Globus pallidus (tissue), 1 donor: ENCODE data around the gene NME5.
A peak's percentile ranks its signal among the peaks of the same experiment; 100 is the strongest.
"Not testable (repeated sequence)": the region's sequence is repeated elsewhere in the genome, so short reads cannot be mapped to it uniquely, and the experiment has no call there.

Experiments
- DNase-seq: peaks from one replicate; pipeline ENCODE4 v3.0.0-alpha.2; 2015; ENCODE audit warnings: low spot score

Gene NME5, protein sequence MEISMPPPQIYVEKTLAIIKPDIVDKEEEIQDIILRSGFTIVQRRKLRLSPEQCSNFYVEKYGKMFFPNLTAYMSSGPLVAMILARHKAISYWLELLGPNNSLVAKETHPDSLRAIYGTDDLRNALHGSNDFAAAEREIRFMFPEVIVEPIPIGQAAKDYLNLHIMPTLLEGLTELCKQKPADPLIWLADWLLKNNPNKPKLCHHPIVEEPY

DNA sequence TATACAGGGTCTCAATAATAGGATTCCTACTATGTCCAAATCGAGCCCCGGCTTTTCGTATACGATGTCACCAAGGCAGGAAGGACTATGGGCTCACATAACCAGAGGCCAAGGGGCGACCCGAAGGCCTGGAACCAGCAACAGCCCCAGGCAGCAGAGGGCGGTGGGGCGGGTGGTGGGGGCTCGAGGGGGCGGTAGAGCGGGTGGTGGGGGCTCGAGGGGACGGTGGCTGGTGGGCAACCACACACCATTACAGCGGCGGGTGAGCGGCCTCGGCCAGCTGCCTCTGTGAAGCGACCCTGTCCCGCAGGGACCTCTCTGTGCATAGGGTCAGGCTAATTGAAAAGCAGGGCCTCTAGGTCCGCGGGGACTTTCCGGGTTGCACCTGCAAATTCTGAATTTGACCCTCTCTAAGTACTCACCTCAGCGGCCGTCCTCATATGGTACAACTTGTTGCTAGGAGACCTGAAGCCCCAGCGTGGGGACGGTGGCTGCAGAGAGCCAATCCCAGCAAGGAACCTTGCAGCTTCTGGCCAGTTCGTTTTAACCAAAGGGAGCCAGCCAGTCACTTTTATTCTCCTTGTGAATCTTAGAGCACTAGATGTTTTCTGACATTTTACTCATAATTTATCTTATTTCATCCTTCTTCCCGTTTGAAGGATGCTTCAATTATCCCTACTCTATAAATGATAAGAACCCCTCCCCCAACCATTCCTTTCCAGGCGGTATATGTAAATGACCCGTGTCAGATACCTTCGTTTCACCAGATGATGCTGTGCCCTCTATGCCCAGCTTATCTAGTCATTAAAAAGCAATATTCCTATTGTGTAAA is at the start of gene NME5:
TSS of gene NME5 (minus strand) at position 480 of the 832 bp plus-strand sequence. CDS start 648 bp downstream, outside the sequence.
- peak; percentile 52 for DNase-seq

DNA sequence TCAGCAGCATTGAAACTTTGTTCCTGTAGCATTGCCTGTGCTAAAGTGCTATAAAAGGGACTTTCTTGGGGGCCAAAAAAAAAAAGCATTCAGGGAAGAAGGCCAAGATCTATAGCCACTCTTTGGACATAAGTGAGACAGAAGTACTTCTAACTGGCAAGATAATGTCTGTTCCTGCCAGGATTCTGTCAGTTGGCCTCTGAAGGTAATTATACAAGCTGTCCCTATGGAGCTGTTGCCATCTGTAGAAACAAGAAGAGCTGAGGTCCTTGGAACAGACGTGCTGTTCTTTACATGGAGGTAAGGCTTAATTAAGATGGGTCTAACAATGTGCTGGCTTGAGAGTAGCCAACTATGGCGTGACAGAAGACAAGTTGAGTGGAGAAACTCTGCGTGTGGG is 49.4 kb upstream of the NME5 start:
- DNase-seq: no peak

DNA sequence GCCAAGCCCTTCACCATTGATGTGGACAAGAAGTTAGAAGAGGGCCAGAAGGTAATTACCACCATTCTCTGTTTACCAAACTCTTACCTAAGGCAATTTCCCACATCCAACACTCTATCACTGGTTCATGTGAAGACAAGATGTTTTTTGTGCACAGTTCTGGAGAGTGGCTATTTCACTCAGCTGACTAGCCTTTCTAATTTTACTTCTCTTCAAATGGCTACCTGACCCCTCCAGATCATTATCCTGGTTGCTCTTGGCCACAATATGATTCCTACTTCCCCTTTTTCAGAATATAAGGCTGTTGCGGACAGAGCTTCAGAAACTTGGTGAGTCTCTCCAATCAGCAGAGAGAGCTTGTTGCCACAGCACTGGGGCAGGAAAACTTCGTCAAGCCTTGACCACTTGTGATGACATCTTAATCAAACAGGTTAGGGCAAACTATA is 46.8 kb upstream of the NME5 start:
- no peak for DNase-seq

DNA sequence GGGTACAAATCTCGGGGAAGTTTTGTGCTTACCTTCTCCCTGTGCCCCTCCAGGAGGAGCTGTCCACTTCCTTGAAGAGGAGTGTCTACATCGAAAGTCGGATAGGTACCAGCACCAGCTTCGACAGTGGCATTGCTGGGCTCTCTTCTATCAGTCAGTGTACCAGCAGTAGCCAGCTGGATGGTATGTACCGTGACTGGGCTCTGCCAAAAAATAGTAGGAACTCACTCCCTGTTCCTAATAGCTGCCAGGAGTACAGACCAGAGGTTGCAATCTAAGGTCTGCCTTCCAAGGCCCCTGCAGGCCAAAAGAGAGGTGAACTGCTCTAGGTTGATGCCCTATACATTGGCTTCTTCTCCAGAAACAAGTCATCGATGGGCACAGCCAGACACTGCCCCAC is 43.6 kb upstream of the NME5 start:
- DNase-seq: no peak

DNA sequence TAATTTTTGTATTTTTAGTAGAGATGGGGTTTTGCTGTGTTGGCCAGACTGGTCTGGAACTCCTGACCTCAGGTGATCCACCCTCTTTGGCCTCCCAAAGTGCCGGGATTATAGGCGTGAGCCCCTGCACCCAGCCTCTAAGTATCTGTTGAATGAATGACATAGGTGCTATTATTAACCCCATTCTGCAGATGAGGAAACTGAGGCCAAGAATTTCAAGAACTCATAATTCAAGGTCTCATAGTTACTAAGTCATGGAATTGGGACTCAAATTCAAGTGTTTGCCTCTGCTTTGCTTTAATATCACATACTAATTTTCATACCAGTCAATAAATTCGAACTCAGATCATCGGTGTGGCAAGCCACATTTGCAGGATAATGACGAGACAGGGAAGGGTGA is 41.6 kb upstream of the NME5 start:
- DNase-seq: no peak

DNA sequence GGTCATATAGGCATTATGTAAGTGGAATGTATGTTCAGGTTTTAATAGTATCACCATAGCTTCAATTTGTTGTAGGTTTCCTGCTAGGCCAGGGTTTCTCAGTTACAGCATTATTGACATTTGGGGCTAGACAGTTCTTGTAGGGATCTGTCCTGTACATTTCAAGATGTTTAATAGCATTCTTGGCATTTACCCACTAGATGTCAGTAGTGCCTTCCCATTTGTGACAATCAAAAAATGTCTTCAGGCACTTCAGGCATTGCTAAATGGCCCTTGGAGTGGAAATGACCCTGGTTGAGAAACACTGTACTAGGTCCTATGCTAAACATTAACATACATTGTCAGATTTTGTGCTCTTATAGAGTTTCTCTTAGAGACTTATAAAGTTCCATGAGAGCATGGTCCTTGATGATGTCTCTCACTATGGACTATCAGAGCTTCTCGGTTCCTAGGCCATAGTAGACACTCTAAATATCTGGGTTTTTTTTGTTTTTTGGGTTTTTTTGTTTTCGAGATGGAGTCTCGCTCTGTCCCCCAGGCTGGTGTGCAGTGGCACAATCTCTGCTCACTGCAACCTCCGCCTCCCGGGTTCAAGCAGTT is 41.1 kb upstream of the NME5 start:
- DNase-seq: no peak

DNA sequence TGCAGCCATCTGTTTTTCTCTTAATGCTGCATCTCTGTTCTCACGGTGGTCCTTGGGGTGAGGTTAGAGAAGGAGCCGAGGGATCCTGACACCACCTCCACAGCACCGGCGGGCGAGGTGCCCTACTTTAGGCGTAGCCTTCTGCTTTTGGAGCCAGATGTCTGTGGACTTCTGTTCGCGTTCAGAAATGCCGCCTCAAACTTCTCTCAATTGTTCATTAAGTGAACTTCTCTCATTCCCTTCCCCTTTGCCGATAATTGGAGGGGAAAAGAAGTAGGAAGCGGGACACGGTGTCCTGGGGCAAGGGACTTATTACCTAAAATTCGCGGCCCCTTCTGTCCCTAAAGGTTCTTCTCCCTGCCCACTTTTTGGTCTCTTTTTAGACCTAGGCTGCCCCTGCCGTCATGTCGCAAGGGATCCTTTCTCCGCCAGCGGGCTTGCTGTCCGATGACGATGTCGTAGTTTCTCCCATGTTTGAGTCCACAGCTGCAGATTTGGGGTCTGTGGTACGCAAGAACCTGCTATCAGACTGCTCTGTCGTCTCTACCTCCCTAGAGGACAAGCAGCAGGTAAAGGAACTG is 40.1 kb upstream of the NME5 start:
- DNase-seq: no peak

DNA sequence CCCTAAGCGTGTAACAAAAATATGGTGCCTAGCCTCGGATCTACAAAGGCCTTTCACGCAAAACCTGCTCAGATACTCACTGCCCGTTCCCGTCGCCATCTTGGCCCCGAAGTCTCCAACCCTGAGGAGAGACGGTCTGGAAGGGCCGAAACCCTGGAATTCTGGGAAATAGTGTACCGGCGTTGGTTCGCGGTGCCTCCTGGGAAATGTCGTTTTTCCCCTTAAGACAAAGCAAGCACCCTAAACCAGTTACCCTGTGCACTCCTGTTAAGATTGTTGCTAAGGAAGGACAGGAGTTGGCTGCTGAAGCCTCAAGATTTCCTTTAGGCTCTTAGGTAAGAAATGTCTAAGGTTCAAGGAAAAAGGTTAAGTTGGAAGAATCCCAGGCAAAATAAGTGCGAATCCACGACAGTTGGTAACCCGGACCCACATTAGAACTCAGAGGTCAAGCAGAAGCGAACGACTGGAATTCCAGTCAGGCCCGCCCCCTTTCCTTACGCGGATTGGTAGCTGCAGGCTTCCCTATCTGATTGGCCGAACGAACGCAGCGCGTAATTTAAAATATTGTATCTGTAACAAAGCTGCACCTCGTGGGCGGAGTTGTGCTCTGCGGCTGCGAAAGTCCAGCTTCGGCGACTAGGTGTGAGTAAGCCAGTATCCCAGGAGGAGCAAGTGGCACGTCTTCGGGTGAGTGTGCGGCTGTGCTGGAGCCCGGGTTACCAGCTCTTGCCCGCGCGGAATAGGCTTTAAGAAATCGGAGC is 39.5 kb upstream of the NME5 start, which contains the start of the genes BRD8 and KIF20A:
TSS of gene BRD8 (minus strand) at position 115 of the 761 bp plus-strand sequence. CDS start at position 99, 16 bp downstream.
TSS of gene KIF20A (plus strand) at position 597 of the 761 bp plus-strand sequence. CDS start 569 bp downstream, outside the sequence.
- peak; percentile 98 for DNase-seq

DNA sequence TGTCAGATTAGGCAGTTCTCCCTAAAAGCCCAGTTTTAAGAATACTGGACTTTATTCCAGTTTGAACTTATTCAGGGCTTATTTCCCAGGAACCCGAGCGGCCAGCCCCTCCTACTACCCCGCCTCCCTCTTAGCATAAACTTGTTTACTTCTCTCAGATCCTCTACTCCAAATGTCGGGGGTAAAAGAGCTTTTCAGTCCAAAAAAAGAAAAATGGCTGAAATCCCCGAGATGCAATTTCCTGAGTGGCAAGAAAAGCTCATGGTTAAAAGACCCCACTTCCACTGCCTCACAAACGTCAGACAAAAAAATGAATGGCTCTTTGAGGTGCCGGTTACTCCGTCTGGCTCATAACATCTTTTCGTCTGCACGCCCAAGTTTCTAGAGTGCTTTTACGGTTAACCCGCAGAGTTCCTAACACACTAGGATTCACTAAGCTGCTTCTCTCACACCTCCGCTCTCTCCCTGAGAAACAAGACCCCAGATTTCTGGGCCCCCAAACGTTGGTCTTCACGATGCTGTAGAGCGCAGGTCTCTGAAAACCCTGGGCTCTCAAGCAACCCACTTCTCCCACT is 38.8 kb upstream of the NME5 start:
- peak; percentile 56 for DNase-seq

DNA sequence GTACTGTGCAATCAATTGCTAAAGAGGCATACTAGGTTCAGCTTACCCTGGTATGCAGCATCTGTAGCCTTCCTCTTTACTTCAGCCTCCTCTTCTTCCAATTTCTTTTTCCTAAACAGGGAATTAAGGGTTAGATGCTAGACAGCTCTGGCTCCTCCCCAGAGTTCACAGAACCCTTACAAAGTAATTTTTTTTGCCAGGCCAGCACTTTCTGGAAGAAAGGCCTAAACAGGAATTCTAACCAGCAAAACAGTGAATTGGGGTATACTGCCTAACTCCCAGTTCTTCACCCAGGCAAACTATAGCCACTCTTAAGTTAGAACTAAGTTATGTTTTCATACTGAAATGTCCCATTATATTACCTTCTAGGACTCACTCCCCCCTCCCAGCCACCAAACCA is 31.1 kb upstream of the NME5 start:
- no peak for DNase-seq

DNA sequence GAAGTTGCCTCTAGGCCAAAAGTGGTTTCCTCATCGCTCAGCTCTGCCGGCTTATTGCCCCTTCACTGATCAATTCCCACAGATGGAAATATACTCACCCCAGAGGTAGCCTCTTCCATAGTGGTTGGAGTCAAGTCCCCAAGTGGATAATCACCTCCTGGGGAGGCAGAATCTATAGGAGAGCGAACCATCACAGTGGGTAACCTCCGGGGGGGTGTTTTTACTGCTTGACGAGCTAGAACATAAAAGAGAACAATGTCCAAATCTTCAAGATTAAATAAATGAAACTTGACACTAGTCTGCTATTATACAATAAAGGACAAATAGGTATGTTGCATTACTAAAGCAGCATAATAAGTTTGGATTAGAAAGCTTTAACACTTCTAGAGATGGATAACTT is 29.9 kb upstream of the NME5 start:
- no peak for DNase-seq

DNA sequence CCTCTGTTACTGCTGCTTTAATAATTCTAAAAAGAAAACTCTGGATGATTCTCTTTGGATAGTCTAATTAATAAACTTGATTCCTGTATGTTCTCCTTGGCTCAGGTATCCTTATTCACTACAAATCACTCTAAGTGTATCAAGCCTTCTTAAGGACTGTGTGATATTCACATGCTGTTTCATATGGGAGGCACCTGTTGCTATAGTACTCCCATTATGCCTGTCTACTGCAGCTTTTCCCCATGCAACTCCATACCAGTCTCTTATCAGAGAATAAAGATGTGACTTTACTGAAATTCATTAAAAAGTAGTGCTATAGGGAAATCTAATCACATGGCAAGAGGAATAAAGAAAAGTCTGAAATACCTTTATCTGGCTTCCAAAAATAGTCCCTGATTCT is 24.5 kb upstream of the NME5 start:
- no peak for DNase-seq

DNA sequence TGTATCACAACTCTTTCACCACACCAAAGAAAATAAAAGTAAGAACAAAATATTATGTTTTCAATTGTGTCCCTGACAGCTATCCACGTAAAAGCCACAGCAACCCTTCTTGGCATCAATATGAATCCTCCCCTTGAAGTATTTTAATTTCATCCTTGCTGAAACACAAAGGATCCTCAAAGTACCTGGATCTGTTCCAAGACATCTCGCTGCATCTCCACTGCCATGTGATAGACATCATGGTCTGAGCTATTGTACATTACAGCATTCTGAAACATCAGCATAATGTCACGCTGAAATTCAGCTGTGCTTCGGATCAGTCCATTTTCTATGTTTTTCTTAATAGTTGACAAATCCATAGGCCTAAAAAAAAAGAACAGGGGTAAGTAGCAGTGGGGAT is 21.5 kb upstream of the NME5 start:
- DNase-seq: no peak

DNA sequence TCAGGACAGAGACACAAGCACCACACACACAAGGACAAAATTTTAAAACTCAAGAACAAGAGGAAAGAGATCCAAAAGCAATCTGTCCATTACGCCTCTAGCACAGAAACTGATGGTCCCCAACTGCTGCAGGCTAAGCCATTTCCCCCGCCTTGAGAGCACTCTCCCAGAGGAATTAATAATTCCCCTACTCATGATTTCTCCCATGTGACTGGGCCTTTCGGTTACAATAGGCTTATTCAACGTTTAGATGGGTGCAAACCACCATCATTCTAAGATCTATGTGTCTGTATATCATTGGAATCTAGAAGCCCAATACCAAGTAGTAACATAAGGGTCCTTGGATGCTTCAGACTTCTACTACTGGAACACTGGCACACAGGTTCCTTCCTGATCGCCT is 20.4 kb upstream of the NME5 start:
- peak; percentile 73 for DNase-seq

DNA sequence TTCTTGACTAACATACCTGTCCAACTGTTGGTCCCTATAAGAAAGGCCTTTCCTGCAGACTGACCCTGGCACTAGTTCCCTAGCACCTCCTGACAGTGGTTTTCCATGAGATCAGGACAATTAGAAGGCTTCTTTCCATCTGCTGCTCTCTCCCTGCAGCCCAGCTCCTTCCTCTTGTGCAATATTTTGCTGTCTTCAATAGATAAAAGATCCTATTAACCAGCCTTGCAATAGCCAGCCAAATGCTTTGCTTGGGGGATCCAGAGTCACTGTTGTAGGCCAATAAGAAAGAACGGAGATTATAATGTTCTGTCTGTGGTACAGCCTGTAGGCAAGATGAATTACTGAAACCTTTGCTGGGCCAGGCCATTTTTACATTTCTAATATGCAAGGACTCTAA is 18.4 kb upstream of the NME5 start:
- DNase-seq: no peak

DNA sequence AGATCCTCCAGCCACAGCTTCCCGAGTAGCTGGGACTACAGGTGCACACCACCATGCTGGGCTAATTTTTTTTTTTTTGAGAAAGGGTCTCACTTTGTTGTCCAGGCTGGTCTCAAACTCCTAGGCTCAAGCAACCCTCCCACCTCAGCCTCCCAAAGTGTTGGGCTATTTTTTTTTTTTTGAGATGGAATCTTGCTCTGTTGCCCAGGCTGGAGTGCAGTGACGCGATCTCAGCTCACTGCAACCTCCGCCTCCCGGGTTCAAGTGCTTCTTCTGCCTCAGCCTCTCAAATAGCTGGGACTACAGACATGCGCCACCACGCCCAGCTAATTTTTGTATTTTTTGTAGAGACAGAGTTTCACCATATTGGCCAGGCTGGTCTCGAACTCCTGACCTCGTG is 16.7 kb upstream of the NME5 start:
- not testable (repeated sequence) for DNase-seq

DNA sequence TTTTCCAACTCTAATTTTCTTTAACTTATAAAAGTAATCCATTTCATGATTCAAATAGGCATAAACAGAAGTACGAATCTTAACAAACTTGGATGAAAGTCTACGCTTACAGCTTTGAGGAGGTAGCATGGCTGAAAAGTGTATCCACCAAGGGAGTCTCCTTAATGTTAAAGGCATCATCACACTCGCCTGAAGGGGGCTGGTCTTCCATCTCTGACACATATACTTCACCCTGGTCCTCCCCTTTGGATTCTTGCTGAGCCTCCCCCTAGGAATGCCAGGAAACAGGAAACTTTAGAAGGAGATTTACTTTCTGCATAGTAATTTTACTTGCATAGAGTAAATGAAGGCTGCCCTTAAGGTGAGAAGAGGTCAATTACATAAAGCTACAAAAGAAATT is 10.3 kb upstream of the NME5 start:
- DNase-seq: no peak

DNA sequence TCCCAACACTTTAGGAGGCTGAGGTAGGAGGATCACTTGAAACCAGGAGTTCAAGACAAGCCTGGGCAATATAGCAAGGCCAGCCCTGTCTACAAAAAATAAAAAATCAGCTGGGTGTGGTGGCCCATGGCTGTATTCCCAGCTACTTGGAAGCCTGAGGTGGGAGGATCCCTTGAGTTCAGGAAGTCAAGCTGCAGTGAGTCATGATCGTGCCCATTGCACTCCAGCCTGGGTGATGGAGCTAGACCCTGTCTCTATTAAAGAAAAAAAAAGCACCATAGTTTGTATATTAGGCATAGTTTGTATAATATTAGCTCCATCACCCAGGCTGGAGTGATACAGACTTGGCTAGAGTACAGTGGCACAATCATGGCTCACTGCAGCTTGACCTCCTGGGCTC is 9.6 kb upstream of the NME5 start:
- DNase-seq: no peak

DNA sequence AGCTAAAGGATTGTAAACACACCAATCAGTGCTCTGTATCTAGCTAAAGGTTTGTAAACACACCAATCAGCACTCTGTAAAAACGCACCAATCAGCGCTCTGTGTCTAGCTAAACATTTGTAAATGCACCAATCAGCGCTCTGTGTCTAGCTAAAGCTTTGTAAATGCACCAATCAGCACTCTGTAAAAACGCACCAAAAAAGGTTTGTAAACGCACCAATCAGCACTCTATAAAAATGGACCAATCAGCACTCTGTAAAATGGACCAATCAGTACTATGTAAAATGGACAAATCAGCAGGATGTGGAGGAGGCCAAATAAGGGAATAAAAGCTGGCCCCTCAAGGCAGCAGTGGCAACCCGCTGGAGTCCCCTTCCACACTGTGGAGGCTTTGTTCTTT is 4.3 kb upstream of the NME5 start:
- DNase-seq: not testable (repeated sequence)

DNA sequence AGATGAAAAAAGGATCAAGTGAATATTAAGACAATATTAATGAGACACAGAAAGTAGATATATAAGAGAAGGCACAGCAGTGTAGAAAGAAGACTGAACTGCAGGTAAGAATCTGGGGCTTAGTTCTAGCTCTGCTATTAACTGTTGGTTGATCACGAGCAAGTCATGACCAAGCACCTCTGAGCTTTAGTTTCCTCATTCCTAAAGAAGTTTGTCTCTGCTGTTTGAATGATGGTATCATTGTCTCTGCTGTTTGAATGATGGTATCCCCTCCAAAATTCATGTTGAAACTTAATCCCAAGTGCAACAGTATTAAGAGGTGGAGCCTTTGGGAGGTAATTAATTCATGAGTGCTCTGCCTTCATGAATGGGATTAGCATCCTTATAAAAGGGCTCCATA is 2.5 kb upstream of the NME5 start:
- no peak for DNase-seq

DNA sequence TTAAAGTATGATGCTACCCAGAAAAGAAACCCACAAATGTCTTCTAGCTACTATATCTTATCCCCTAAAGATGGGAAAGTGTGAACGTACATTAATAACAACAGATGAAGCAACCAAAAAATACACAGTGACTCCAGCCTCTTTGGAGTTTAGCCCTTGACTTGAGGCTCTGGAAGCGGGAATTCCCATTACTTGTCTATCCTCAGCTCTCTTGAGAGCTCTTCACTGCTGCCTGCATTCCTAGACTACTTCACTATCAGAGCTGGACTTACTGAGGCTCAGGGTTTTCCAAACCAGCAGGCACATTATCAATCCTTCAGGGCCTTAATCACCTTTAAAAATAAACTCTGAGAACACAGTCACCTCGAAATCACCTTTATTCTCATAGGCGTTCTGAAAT is 1.0 kb upstream of the NME5 start:
- DNase-seq: no peak

DNA sequence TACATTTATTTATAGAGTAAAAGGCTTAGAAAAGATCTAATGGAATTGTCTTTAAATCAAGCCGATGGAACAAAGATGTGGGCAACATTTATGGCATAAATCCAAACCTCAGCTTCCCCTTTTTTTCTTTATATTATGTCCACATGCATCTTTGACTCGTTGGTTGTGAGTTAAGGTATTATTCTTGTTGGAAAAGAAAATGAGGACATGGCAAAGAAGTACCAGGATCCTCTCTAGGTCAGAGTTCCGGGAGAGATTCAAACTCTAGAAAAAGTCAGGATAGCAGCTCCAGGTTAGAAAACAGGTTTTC is 508 bp upstream of the NME5 start:
- DNase-seq: no peak
